ENCODE measurements around the gene SLAMF6.
A peak's percentile ranks its signal among the peaks of the same experiment; 100 is the strongest.

Gene SLAMF6

DNA sequence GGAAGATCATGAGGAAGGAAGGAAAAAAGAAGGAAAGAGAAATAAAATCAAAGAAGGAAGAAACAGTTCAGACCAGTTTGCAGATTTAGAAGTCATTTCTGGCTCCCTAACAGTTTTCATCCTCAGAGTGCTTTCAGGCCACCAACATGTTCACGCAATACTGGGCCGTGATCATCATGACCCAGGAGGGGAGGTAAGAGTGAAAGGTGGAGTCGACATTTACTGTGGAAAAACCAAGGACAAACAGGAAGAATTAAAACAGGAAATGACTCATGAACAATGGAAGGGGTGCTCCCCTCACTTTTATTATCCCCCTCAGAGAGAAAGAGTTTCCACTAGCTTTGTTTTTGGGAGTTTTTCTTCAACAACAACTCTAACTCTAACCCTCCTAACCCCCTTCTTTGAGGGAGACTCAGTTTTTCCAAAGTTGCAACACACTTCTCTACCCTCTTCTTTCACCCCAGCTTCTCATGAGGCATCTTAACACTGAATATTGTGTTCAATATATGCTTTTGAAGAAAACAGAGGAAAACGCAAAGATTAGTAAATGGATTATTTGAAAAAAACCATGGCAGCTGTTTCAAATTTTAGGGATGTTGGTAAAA is 62.3 kb downstream of the SLAMF6 start:
- DNase-seq = no peak

DNA sequence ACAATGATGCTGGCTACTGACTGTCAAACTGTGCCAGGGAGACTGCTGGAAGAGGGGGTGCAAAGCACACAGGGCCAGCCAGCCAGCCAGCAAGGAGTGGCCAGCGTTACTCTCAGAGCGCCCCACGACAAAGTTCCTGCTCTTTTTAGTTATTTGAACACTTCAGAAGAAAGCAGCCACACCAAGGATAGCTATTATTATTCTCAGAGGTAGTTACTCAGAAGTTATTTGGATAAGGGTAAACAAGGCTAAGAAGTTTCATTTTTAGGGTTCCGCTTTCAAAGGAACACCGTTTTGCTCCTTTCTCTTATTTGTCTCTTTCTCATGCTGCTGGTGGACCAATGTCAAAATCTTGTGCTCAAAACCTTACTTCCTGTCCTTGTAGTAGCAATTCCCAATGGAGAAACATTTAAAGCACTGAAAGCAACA is 62.8 kb downstream of the SLAMF6 start:
- no peak for DNase-seq

DNA sequence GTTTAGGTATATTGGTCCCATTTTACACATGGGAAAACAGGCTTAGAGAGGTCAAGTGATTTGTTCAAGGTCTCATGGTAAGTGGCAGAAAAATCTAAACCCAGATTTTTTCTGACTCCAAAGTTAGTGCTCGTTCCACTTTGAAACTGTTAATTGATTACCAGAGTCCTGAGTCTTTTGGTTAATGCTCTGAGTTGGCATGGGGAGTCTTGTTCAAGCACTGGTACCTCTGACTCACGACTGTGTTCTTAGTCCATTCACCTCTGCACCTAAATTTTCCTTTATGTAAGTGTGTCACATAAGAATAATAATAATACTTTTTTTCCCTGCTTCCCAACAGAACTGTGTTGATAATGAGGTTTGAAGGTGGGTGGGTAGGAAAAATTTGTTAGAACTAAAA is 63.4 kb downstream of the SLAMF6 start:
- DNase-seq = no peak

DNA sequence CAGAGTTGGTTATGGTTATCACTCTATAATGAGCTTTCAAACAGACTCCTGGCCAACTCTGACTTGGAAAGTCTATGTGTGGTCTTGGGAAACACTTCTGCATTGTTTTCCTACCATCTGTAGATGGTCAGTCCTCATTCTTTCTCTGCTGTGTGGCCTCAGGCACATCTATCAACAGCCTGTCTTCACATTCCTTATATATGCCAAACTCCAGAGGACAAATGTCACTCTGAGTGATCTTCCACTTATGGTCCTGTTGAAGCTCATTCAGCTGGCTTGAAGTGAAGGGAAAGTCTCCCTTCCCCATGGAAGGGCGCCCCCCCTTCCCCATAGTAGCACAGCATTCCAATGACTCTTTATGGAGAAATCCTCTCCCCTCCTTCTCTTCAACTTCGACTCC is 64.0 kb downstream of the SLAMF6 start:
- DNase-seq = peak; percentile 2

DNA sequence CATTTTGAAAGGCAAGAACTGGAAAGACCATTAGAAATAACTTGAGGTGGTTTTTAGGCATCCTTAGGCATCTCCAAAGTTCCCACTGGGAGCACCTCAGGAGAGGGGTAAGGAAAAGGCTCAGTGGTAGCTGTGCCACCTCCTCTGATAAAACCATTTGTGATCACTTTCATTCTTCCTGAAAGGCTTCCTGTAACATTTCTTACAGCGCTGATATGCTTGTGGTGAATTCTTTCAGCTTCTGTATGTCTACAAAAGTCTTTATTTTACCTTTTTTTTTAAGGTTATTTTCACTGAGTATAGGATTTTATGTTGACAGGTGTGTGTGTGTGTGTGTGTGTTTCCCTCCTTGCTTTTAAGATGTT is 67.9 kb downstream of the SLAMF6 start:
- no peak for DNase-seq

DNA sequence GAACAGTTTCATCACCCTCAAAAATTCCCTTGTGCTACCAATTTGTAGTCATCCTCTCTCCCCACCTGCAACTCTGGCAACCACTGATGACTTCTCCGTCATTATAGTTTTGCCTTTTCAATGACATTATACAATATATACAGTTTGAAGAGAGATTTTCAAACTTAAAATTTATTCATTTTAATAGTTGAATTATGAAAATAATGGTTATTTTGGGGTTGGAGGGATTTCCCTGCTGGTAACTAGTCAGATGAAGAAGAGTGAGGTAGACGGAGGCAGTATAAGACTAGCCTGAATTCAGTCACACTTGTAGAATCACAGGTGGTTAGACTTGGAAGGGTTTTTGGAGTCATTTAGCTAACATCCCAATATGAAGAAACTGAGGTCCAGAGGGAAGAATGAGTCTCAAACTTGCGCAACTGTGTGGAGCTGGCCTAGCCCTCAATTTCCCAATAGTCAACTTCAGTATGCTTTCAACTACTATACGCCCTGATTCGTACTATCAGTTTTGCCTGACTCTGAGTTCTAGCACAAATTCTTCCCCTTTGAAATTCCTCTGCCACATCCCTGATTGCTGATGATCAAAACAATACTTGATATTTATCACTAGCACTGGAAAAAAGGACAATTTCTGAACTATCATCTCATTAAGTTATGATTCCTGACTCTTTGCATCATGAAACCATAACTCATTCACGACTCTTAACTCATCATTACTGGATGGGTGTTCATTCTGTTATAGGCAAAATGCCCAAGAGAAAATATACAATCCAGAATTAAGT is 68.5 kb downstream of the SLAMF6 start:
- DNase-seq = no peak

DNA sequence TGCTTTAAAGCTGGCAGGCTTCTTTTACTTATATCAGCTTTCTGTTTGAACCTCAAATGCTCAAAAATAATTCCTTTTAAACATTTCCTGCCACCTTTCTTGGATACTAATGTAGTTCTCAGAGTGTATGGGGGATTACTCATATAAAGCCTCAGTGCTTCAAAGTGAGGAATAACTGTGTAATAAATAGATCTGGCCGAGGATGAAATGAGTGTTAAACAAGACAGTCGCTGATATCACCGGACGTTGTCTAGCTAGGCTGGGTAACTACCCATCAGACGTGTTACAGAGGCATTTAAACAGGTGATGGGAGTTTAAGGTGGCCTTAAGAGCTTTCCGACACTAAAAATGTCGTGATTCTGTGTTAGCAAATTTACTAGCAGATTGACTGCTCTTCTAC is 69.6 kb downstream of the SLAMF6 start:
- no peak for DNase-seq

DNA sequence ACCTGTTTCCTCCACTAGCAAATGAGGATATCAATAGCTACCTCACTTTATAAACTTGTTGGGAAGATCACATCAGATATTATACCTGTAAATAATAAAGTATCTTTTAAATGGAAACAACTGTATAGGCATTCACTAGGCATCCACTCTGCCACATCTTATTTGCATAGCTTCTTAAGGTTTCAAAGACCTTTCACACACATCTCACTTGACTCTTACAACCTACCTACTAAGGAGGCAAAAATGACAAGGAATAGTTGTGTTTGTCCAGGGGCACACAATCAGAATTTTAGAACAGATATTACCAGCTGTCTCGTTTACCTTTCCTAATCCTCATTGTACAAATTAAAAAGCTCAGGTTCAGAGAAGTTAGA is 71.2 kb downstream of the SLAMF6 start:
- no peak for DNase-seq

DNA sequence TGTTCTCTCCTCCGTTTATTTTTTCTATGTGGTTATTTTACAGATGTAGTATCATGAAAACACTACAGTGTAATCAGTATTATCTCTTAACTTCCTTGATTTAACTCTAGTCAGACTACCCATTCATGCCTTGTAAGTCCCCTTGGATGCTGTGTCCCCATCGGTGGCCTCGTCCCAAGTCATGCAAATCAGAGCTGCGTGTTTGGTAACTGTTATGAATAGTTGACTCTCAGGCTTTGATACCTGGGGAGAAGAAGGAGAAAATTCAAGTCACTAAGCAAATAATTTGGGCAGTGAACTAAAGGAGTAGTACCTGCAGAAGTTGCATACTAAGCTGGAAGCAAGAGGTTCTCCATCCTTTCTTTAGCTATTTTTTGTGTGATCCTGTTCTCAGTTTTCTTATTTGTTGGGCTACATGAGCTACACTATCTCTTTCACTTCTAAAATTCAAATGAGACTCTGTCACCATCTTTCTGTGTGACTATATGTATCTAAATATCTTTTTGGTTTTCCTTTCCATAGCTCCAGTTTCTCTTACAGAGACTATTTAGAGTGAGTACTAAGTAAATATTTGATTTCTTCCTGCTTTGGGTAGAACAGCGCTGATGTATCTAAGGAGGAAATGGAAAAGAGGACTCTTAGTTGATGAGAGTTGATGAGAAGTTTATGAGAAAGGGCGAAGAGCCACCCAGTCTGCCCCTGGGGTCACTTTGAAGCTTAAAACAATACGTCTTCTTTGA is 71.8 kb downstream of the SLAMF6 start:
- DNase-seq = no peak

DNA sequence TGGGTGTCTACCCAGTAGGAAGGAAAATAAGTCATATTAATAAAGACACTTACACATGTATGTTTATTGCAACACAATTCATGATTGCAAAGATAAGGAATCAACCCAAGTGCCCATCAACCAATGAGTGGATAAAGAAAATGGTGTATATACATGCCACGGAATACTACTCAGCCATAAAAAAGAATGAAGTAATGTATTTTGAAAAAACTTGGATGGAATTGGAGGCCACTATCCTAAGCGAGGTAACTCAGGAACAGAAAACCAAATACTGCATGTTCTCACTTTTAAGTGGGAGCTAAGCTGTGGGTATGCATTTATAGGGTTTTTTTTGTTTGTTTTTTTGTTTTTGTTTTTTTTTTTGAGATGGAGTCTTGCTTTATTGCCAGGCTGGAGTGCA is 73.6 kb downstream of the SLAMF6 start:
- no peak for DNase-seq

DNA sequence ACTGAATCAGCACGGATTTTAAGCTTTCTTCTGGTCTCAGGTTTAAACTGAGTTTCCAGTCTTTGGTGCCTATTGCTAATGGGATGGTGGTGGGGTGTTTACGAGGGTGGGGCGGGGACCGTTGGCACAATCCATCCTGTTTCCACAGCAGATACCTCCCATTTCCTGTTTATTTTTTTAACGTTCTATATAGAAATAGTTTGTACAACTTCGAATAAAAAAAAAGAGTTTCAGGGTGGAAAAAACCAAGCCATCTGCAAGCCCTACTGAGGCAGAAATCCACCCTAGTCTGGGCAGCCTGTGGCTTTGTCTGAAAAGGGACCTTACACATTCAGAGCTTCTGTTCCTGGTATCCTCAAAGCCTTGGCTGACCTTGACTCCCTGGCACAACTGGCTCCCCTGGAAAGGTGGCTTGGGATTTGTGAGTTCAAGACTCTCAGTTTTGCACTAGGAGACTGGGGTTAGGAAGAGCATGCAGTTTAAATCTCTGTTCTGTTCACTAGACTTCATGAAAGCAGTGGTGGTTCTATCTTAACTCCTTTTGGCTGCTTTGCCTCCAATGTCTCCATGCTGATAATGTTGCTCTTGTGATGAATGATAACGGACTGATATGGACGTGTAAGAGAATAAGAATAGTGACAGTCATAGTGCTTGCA is 76.0 kb downstream of the SLAMF6 start:
- DNase-seq = no peak

DNA sequence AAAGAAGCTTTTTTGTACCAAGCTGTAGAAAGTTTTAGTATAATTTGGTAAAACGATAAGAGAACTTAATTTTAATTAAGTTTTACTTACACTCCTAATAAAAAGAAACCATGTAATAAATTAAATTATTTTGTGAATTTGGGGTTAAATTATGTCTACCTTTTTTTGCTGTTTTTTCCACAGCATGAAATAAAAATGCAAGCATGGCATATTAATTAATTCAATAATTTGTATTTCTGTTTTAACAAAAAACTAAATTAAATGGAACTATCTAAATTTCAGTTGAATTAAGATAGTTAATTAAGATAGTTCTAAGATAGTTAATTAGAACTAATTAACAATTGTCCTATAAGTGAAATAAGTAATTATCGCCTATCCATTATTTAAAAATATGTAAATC is 83.3 kb downstream of the SLAMF6 start:
- DNase-seq = no peak

DNA sequence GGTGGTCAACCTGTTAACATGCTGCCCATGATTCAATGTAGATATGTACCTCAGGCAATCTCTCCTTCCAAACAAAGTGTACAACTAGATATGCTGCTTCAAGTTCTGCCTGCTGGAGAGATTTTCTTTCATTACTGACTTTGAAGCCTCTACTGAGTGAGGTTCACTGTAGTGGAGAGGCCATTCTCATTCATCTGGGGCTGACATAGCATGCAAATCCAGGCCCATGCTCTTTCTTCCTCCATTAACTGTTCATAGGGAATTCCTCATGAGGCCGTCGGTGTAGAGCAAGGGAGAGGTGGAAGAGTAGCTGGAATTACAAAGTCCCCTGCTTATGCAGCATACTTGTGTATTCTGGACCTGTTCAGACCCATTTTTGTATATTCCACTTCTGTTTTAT is 84.1 kb downstream of the SLAMF6 start:
- DNase-seq = no peak

DNA sequence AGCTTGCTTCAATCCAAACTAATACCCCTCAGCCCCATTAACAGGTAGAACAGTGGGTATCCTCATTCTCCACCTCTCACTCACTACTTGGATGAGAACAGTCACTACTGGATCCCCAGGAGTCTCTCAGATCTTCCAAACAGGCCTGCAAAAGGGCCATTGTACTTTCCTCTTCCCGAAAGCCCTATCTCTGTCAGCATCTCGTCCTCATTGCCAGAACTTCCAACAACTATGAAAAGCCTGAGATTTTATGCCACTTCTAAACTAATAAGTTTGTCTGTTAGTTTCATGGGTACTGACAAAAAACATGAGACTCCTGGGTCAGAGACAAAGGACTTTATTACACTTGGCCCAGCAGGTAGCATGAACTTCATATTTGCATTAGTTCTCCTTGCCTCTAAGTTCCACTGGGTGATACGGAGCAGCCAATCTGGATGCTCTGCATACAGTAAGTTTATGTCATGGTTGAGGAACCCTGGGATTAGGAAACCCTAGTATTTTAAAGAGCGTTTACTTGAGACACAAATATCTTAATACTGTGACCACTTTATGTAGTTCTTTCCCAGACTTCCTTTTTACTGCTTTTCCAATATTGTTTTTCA is 84.6 kb downstream of the SLAMF6 start:
- no peak for DNase-seq

DNA sequence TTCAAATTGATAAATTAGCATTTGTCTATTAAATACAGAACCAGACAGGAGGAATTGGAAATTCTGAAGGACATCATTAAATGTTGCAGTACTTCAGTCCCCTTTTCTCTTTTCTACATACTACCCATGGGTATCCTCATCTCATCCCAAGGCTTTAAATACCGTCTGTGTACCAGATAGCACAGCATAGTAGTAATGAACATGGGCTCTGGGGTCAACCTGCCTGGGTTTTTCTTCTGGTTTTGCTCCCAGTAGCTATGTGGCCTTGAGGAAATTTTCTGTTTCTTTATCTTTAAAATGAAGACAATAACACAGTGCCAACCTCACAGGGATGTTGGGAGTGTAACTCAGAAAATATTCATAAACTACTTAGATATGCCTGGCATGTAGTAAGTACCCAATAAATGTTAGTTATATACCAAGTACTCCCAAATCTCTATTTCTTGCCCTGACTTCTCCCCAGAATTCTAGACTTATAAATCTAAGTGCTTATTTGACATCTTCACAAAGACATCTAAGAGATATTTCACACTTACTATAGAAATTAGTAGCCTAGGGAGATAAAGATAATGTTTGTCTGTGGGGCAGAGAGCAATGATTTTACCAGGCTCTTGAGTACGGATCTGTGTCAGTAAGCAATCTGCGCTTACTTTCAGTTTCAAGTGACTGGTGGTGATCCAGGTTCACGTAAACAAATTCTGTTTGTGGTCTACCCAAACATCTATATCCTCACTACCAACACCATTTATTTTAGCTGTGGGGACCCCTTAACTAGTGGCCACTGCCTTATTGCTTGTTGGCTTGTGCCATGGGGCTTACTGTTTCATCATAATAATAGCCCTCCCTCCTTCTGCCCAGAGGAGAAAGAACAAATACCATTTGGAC is 85.4 kb downstream of the SLAMF6 start:
- DNase-seq = no peak

DNA sequence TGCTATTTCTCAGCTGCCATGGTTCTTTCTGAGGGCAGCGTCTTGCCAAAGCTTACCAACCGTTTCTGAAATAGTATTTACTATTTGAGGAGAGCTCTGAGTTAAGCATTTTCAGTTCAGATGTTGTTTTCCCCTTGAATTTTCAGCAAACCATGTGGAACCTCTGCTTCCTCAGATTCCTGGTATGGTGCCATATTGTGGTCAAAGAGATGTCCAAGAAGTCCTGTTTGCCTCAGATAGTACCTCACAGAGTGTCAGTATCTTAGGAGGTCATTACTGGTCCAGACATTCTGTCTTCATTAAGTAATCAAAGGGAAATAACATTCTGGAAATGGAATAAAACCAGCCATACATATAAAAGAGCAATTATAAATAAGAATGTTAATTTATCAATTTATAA is 86.1 kb downstream of the SLAMF6 start:
- no peak for DNase-seq

Measured in fibroblast of skin of right biceps (primary cell).